BE2C (cell line): ENCODE measurements around the gene MT1A.

ENCODE experiments used
- DNase-seq: peaks from one replicate; pipeline ENCODE4 v3.0.0-alpha.2; 2020
- H3K27me3 ChIP-seq: fragments of 250-450 bp; sonication (Bioruptor Pico); 2 replicates; pipeline ENCODE4 v1.5.1; 2020; ENCODE audit warnings: mild to moderate bottlenecking
- H3K36me3 ChIP-seq: fragments of 250-450 bp; sonication (Bioruptor Pico); 2 replicates; pipeline ENCODE4 v1.5.1; 2020; ENCODE audit warnings: mild to moderate bottlenecking
- H3K4me1 ChIP-seq: fragments of 250-450 bp; sonication (Bioruptor Pico); 2 replicates; pipeline ENCODE4 v1.5.1; 2020
- H3K4me3 ChIP-seq: 2 replicates; pipeline ENCODE4 v1.5.1; 2011; ENCODE audit warnings: low read depth, low read length
- H3K9me3 ChIP-seq: fragments of 250-450 bp; sonication (Bioruptor Pico); 2 replicates; pipeline ENCODE4 v1.5.1; 2020
- TF ChIP-seq, protein P1 (sequence below): IDR thresholded peaks from 2 replicates; pipeline ENCODE4 v1.5.1; 2012; ENCODE audit warnings: mild to moderate bottlenecking, low read depth, low read length

Gene MT1A

GRCh38 chr16:56633535-56633934, 4.9 kb upstream of the MT1A start:
- TF ChIP-seq, protein P1, sequence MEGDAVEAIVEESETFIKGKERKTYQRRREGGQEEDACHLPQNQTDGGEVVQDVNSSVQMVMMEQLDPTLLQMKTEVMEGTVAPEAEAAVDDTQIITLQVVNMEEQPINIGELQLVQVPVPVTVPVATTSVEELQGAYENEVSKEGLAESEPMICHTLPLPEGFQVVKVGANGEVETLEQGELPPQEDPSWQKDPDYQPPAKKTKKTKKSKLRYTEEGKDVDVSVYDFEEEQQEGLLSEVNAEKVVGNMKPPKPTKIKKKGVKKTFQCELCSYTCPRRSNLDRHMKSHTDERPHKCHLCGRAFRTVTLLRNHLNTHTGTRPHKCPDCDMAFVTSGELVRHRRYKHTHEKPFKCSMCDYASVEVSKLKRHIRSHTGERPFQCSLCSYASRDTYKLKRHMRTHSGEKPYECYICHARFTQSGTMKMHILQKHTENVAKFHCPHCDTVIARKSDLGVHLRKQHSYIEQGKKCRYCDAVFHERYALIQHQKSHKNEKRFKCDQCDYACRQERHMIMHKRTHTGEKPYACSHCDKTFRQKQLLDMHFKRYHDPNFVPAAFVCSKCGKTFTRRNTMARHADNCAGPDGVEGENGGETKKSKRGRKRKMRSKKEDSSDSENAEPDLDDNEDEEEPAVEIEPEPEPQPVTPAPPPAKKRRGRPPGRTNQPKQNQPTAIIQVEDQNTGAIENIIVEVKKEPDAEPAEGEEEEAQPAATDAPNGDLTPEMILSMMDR = no peak
- Histone ChIP-seq H3K4me3 (no peak overlapping the region), H3K9me3 (no peaks in the 10 kb centered on the region), H3K36me3 (no peaks in the 10 kb centered on the region), H3K27me3 (peaks cover 73% of the 10 kb centered on the region), H3K4me1 (peaks cover 2% of the 10 kb centered on the region; the same call in 1 of the 2 replicates)
- DNase-seq = no peak

GRCh38 chr16:56634715-56635440, 3.6 kb upstream of the MT1A start:
- TF ChIP-seq, protein P1 = no peak
- no peaks in the 10 kb centered on the region for H3K36me3 ChIP-seq
- no peaks in the 10 kb centered on the region for H3K4me1 ChIP-seq
- no peaks in the 10 kb centered on the region for H3K9me3 ChIP-seq
- no peak overlapping the region for H3K4me3 ChIP-seq
- no peak for DNase-seq
- peaks cover 86% of the 10 kb centered on the region for H3K27me3 ChIP-seq

- H3K36me3 ChIP-seq = no peaks in the 10 kb centered on the region
- DNase-seq = no peak
- H3K4me3 ChIP-seq = no peak overlapping the region
- H3K4me1 ChIP-seq = no peaks in the 10 kb centered on the region
- TF ChIP-seq, protein P1 = no peak
- H3K27me3 ChIP-seq = peaks cover 87% of the 10 kb centered on the region
- H3K9me3 ChIP-seq = no peaks in the 10 kb centered on the region
Measured at GRCh38 chr16:56635441-56635967, 3.0 kb upstream of the MT1A start.

GRCh38 chr16:56636616-56637413, 1.7 kb upstream of the MT1A start:
- no peaks in the 10 kb centered on the region for H3K4me1 ChIP-seq
- H3K27me3 ChIP-seq = peaks cover 84% of the 10 kb centered on the region
- H3K9me3 ChIP-seq = no peaks in the 10 kb centered on the region
- DNase-seq = no peak
- H3K36me3 ChIP-seq = no peaks in the 10 kb centered on the region
- TF ChIP-seq, protein P1 = no peak
- H3K4me3 ChIP-seq = no peak overlapping the region

DNA sequence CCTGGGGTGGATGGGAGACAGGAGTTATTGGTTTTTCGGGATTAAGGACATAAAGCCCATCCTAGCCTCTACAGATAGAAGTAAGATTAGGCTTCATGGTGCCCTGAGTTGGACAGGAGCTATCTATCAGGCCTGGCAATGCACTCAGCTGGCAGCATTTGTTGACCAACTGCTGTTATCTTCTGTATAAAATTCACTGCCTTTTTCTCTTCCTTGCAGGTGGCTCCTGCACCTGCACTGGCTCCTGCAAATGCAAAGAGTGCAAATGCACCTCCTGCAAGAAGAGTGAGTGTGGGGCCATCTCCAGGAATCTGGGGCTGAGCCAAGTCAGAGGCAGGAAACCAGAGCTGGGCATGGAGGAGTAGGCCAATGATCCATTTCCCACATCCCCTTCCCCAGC, 579 bp downstream of the MT1A start:
- Histone ChIP-seq H3K4me3 (no peak overlapping the region), H3K4me1 (no peaks in the 10 kb centered on the region), H3K27me3 (peaks cover 81% of the 10 kb centered on the region), H3K36me3 (no peaks in the 10 kb centered on the region), H3K9me3 (no peaks in the 10 kb centered on the region)
- TF ChIP-seq, protein P1 = no peak
- DNase-seq = no peak
